Neuronal stem cell (in vitro differentiated cells): ENCODE data around the gene TCEA2.

Source experiments
- DNase-seq: peaks from one replicate; pipeline ENCODE4 v3.0.0-alpha.2; 2013; ENCODE audit warnings: low spot score
- H2AFZ ChIP-seq: one replicate; pipeline ENCODE4 v1.6.1; 2013; ENCODE audit warnings: mild to moderate bottlenecking, low read length, inconsistent platforms
- H2AK5ac ChIP-seq: 2 replicates; pipeline ENCODE4 v1.6.1; 2013; ENCODE audit warnings: low read depth, mild to moderate bottlenecking, inconsistent platforms, low read length, moderate library complexity, mixed read lengths
- H2BK120ac ChIP-seq: 2 replicates; pipeline ENCODE4 v1.6.1; 2013; ENCODE audit warnings: low read depth, mild to moderate bottlenecking, inconsistent platforms, low read length, moderate library complexity, mixed read lengths
- H2BK12ac ChIP-seq: one replicate; pipeline ENCODE4 v1.6.1; 2013; ENCODE audit warnings: low read length, inconsistent platforms
- H2BK15ac ChIP-seq: 2 replicates; pipeline ENCODE4 v1.6.1; 2013; ENCODE audit warnings: mild to moderate bottlenecking, low read length, inconsistent platforms, mixed read lengths
- H2BK5ac ChIP-seq: one replicate; pipeline ENCODE4 v1.6.1; 2013; ENCODE audit warnings: inconsistent platforms, mild to moderate bottlenecking, low read length, moderate library complexity
- H3K14ac ChIP-seq: one replicate; pipeline ENCODE4 v1.6.1; 2013; ENCODE audit warnings: low read length, inconsistent platforms
- H3K18ac ChIP-seq: 2 replicates; pipeline ENCODE4 v1.6.1; 2013; ENCODE audit warnings: low read length, inconsistent platforms
- H3K23ac ChIP-seq: 2 replicates; pipeline ENCODE4 v1.6.1; 2013; ENCODE audit warnings: low read depth, mild to moderate bottlenecking, mixed read lengths, low read length, inconsistent platforms; ENCODE audit not compliant: poor library complexity
- H3K27ac ChIP-seq: replicated peaks from 3 replicates; pipeline ENCODE4 v1.5.1; 2013; ENCODE audit warnings: low read length, inconsistent platforms
- H3K27me3 ChIP-seq, 3 experiments: 2 replicates each; pipeline ENCODE4 v1.6.1; 2013; ENCODE audit warnings: low read length in 3 of 3, mild to moderate bottlenecking in 2 of 3, inconsistent platforms in 1 of 3, low read depth in 1 of 3, mixed read lengths in 1 of 3, moderate library complexity in 1 of 3; ENCODE audit not compliant: control insufficient read depth in 3 of 3, insufficient read depth in 3 of 3
- H3K36me3 ChIP-seq, 2 donors: replicated peaks in 1 of 2; 2 replicates each; pipeline ENCODE4 v1.6.1; 2013; ENCODE audit warnings: low read length in 2 of 2; ENCODE audit not compliant: control insufficient read depth in 2 of 2, insufficient read depth in 2 of 2
- H3K4ac ChIP-seq: 2 replicates; pipeline ENCODE4 v1.6.1; 2013; ENCODE audit warnings: inconsistent platforms, mild to moderate bottlenecking, low read length, moderate library complexity
- H3K4me1 ChIP-seq, 2 donors: 1 replicate in 1 of 2; 2 replicates in 1 of 2; pipeline ENCODE4 v1.6.1; 2013; ENCODE audit warnings: low read length in 2 of 2, low read depth in 1 of 2; ENCODE audit not compliant: control insufficient read depth in 2 of 2, insufficient read depth in 1 of 2
- H3K4me2 ChIP-seq: one replicate; pipeline ENCODE4 v1.6.1; 2013; ENCODE audit warnings: mild to moderate bottlenecking, low read length, inconsistent platforms; ENCODE audit not compliant: insufficient read depth, poor library complexity, severe bottlenecking
- H3K4me3 ChIP-seq, 2 donors: 2 replicates each; pipeline ENCODE4 v1.5.1; 2013; ENCODE audit warnings: low read length in 2 of 2, mild to moderate bottlenecking in 2 of 2, inconsistent platforms in 1 of 2, moderate library complexity in 1 of 2
- H3K79me1 ChIP-seq: one replicate; pipeline ENCODE4 v1.6.1; 2013; ENCODE audit warnings: low read depth, mild to moderate bottlenecking, inconsistent platforms, low read length, moderate library complexity
- H3K9ac ChIP-seq: one replicate; pipeline ENCODE4 v1.6.1; 2013; ENCODE audit warnings: mild to moderate bottlenecking, low read depth, low read length, inconsistent platforms; ENCODE audit not compliant: poor library complexity
- H3K9me3 ChIP-seq, 2 donors: replicated peaks in 1 of 2; 2 replicates each; pipeline versions ENCODE3 to v1.6.1; 2013; ENCODE audit warnings: low read length in 2 of 2, mild to moderate bottlenecking in 2 of 2, inconsistent platforms in 1 of 2, low read depth in 1 of 2, mixed read lengths in 1 of 2, moderate library complexity in 1 of 2; ENCODE audit not compliant: control insufficient read depth in 2 of 2, insufficient read depth in 1 of 2
- H4K8ac ChIP-seq: one replicate; pipeline ENCODE4 v1.6.1; 2013; ENCODE audit warnings: low read depth, mild to moderate bottlenecking, inconsistent platforms, low read length, moderate library complexity
- H4K91ac ChIP-seq: one replicate; pipeline ENCODE4 v1.6.1; 2013; ENCODE audit warnings: low read length, low read depth, mild to moderate bottlenecking, inconsistent platforms; ENCODE audit not compliant: poor library complexity
- WGBS, 2 donors: extraction: QIAGEN DNeasy Blood & Tissue Kit; methylation state at CpG; one replicate each; pipeline ENCODE4 v1.1.7; 2013; ENCODE audit warnings: missing lambda C conversion rate in 2 of 2, mixed read lengths in 1 of 2; ENCODE audit not compliant: insufficient read length in 2 of 2, insufficient replicate concordance in 1 of 2; ENCODE audit errors: extremely low coverage in 2 of 2; 5-methylcytosine and 5-hydroxymethylcytosine counted together

TCEA2 gene

DNA sequence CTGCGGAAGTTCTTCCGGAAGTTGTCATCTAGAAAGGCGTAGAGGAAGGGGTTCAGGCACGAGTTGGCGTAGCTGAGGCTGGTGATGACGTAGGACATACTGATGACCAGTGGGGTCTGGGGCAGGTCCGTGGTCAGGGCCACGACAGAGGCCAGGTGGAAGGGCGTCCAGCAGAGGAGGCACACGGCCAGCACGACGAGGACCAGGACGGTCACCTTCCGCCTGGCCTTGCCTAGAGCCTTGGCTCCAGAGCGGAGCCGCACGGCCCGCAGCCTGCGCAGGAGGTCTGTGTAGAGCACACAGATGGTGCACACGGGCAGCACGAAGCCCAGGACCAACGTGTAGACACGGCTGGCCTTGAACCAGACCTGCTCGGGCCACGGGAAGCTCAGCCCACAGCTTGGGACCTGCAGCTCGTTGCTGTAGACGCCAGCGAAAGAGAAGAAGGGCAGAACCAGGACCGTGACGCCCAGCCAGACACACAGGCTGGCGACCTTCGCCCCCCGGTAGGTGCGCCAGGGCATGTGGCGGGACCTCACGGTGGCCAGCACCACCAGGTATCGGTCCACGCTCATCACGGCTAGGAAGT is 42.9 kb downstream of the TCEA2 start:
- Histone ChIP-seq H4K91ac (no peak overlapping the region), H2BK12ac (no peak overlapping the region), H2BK120ac (no peak overlapping the region), H3K27ac (no peak overlapping the region), H3K4me3 (peak overlapping the region in 1 of 2 donors; percentile 7), H3K4me2 (no peak overlapping the region), H3K9ac (peak overlapping the region; percentile 1), H3K27me3 (peaks cover 0 to 77% (median 7%) of the 10 kb centered on the region in 3 experiments), H3K36me3 (no peaks in the 10 kb centered on the region), H2AK5ac (no peak overlapping the region), H3K4me1 (peaks cover 0 to 5% of the 10 kb centered on the region in 2 donors), H3K18ac (no peak overlapping the region), H3K4ac (no peak overlapping the region), H3K79me1 (peaks cover 2% of the 10 kb centered on the region), H3K14ac (no peak overlapping the region), H2AFZ (no peak overlapping the region), H2BK15ac (no peak overlapping the region), H3K9me3 (no peaks in the 10 kb centered on the region), H2BK5ac (no peak overlapping the region), H3K23ac (peak overlapping the region; percentile 0), H4K8ac (no peak overlapping the region)
- WGBS, 2 donors, result no CpG with 5 or more reads among the region's 39 CpGs
- no peak for DNase-seq

DNA sequence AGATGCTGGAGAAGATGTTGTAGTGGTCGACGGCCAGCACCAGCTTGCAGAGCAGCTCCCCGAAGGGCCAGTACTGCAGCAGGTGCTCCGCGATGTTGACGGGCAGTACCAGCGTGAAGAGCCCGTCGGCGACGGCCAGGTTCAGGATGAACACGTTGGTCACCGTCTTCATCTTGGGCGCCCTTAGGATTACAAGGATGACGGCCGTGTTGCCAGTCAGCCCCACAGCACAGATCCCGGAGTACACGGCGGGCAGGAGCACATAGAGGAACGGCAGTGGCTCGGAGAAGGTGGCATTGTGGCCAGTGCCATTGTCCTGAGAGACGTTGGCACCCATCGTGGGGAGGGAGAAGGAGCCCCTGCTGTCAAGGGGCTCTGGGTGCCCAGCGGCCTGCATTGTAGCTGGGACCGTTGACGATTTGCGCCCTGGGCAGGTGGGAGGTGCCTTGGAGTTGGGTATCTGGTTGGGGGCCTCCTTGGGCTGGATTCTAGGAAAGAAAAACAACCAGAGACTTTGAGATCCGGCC is 43.5 kb downstream of the TCEA2 start:
- Histone ChIP-seq H4K91ac (no peak overlapping the region), H3K27me3 (peaks cover 0 to 73% (median 3%) of the 10 kb centered on the region in 3 experiments), H3K4me3 (no peak overlapping the region), H2BK12ac (no peak overlapping the region), H3K4me2 (no peak overlapping the region), H2BK5ac (no peak overlapping the region), H3K9ac (peak overlapping the region; percentile 1), H3K4ac (no peak overlapping the region), H3K14ac (peak overlapping the region; percentile 47), H3K9me3 (no peaks in the 10 kb centered on the region), H2AFZ (no peak overlapping the region), H3K18ac (peak overlapping the region; percentile 72), H2BK120ac (no peak overlapping the region), H3K36me3 (no peaks in the 10 kb centered on the region), H3K79me1 (peaks cover 2% of the 10 kb centered on the region), H3K4me1 (peaks cover 0 to 5% of the 10 kb centered on the region in 2 donors), H2AK5ac (peak overlapping the region; percentile 46), H4K8ac (no peak overlapping the region), H3K27ac (no peak overlapping the region), H3K23ac (peak overlapping the region; percentile 0), H2BK15ac (peak overlapping the region; percentile 65)
- no peak for DNase-seq
- WGBS, 2 donors, result no CpG with 5 or more reads among the region's 28 CpGs

DNA sequence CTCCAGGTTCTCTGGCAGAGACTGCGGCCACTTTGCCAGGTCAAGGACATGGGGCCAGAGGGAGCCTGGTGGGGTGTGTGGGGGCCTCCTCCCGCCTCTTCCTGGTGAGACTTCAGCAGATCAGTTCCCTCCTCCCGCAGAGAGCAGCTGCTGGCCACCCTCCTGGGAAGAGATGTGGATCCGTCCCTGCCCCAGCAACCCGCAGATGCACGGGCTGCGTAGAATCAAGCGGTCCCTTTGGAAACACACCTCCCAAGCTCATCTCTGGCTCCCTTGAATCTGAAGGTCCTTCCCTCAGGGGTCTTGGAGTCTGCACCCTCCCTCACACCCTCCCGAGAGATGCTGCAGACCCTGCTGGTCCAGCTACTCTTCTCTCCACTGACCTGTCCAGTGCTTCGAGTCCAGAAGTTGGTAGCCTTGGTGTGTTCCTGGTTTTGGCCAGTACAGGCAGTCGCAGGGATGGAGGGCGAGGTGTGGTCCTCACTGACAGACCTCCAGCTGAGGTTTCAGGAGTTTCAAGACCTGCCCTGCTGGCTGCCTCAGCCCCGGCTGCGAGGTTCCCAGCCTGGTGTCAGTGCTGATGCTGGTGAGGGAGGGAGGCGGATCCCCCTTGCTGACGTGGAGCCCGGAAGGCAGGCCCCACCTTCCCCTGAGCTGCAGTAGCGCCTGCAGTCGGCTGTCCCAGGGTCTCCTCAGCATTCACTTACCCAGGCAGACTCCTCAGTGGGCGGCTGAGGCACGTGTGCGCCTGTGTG is 44.2 kb downstream of the TCEA2 start, which contains the start of gene NPBWR2:
Gene NPBWR2 (minus strand): TSS at position 585 of the 755 bp plus-strand sequence. CDS start 734 bp downstream, outside the sequence.
- Histone ChIP-seq H3K9ac (peak within 1 kb of the TSS; percentile 1), H2AFZ (peak within 1 kb of the TSS; percentile 43), H3K36me3 (no peaks in the 10 kb centered on the region), H3K9me3 (no peaks in the 10 kb centered on the region), H2BK15ac (peak within 1 kb of the TSS; percentile 65), H4K8ac (no peak within 1 kb of the TSS), H3K4me3 (no peak within 1 kb of the TSS), H3K23ac (peak within 1 kb of the TSS; percentile 5), H2BK12ac (no peak within 1 kb of the TSS), H3K4me1 (peaks cover 0 to 2% of the 10 kb centered on the region in 2 donors), H4K91ac (no peak within 1 kb of the TSS), H3K4ac (no peak within 1 kb of the TSS), H3K27ac (no peak within 1 kb of the TSS), H3K18ac (peak within 1 kb of the TSS; percentile 72), H2BK120ac (no peak within 1 kb of the TSS), H2AK5ac (peak within 1 kb of the TSS; percentile 46), H2BK5ac (no peak within 1 kb of the TSS), H3K4me2 (no peak within 1 kb of the TSS), H3K79me1 (peaks cover 2% of the 10 kb centered on the region), H3K14ac (peak within 1 kb of the TSS; percentile 47), H3K27me3 (peaks cover 0 to 73% (median 3%) of the 10 kb centered on the region in 3 experiments)
- no CpG with 5 or more reads among the region's 22 CpGs for WGBS, 2 donors
- DNase-seq, result no peak
